ENCODE results near the gene TRIM41.

Gene TRIM41

GRCh38 chr5:181220178-181220515, 2.9 kb upstream of the TRIM41 start:
- no peaks in the 10 kb centered on the region for H3K9me3 ChIP-seq (ENCODE audit: control insufficient read depth, insufficient read depth, low read depth, low read length)
- H3K27ac ChIP-seq (ENCODE audit: extremely low read depth, low read depth, low read length): no peak overlapping the region
- CTCF ChIA-PET: no interaction called here
- POLR2A ChIA-PET: no interaction called here
- no peak overlapping the region for H3K4me3 ChIP-seq (ENCODE audit: low read depth, low read length)
- peaks cover 0 to 4% of the 10 kb centered on the region in 2 experiments; a peak in 1 of 3 replicates for H3K36me3 ChIP-seq (ENCODE audit: control insufficient read depth in 2 of 2, insufficient read depth in 1 of 2, low read length in 2 of 2)
- TF ChIP-seq ZNF558 (tag by site-specific recombination; IDR thresholded peaks at IDR 0.05): no peak
- no peak for TF ChIP-seq OSR2 (tag by site-specific recombination; IDR thresholded peaks at IDR 0.05)
- no peak for TF ChIP-seq ZBTB10 (tag by site-specific recombination; IDR thresholded peaks at IDR 0.05)
- TF ChIP-seq ZBTB17 (tag by site-specific recombination; IDR thresholded peaks at IDR 0.05): no peak
- TF ChIP-seq, protein P1, sequence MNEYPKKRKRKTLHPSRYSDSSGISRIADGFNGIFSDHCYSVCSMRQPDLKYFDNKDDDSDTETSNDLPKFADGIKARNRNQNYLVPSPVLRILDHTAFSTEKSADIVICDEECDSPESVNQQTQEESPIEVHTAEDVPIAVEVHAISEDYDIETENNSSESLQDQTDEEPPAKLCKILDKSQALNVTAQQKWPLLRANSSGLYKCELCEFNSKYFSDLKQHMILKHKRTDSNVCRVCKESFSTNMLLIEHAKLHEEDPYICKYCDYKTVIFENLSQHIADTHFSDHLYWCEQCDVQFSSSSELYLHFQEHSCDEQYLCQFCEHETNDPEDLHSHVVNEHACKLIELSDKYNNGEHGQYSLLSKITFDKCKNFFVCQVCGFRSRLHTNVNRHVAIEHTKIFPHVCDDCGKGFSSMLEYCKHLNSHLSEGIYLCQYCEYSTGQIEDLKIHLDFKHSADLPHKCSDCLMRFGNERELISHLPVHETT (tag by site-specific recombination; IDR thresholded peaks at IDR 0.05): no peak
- TF ChIP-seq ZNF776 (tag by site-specific recombination; IDR thresholded peaks at IDR 0.05; ENCODE audit: borderline replicate concordance): no peak
- TF ChIP-seq, protein P2, sequence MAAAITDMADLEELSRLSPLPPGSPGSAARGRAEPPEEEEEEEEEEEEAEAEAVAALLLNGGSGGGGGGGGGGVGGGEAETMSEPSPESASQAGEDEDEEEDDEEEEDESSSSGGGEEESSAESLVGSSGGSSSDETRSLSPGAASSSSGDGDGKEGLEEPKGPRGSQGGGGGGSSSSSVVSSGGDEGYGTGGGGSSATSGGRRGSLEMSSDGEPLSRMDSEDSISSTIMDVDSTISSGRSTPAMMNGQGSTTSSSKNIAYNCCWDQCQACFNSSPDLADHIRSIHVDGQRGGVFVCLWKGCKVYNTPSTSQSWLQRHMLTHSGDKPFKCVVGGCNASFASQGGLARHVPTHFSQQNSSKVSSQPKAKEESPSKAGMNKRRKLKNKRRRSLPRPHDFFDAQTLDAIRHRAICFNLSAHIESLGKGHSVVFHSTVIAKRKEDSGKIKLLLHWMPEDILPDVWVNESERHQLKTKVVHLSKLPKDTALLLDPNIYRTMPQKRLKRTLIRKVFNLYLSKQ (tag by site-specific recombination; IDR thresholded peaks at IDR 0.05; ENCODE audit: borderline replicate concordance): no peak
- no peak for TF ChIP-seq ZFHX2 (tag by site-specific recombination; conservative IDR thresholded peaks at IDR 0.05)
- no peak for TF ChIP-seq PBX3 (CRISPR knock-in tag; IDR thresholded peaks at IDR 0.05)
- TF ChIP-seq ZNF391 (tag by site-specific recombination; IDR thresholded peaks at IDR 0.05; ENCODE audit: borderline replicate concordance, low read depth): no peak
- TF ChIP-seq TSHZ1 (tag by site-specific recombination; IDR thresholded peaks at IDR 0.05; ENCODE audit: borderline replicate concordance): no peak
- no peaks in the 10 kb centered on the region for H3K4me1 ChIP-seq (ENCODE audit: control insufficient read depth, insufficient read depth, low read length)

DNA sequence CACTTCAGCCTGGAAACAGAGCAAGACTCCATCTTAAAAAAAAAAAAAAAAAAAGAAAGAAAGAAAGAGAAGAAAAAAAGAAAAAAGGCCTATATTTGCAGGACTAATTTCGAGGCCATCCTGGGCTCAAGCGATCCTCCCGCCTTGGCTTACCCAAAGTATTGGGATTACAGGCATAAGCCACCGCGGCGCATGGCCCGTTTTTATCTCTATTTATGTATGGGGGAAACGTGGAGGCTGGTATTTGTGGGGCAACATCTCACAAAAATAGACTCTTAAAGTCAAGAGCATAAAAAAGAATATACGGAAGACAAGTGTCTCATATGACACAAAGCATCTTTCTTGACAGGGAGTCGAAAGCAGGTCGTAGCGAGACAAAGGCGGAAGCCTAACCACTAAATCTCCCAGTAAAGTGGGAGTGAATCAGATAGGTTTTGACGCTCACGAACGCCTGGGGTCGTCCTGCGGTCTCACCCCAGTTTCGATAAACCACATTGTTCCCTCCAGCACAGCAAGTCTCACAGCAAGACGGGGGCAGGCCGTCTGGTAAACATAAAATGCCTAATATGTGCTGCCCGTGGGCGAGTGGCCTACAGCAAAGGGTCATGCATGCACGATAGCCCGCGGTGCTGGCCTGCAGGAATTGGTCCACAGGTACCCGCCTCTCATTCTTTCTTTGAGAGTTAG, 1.8 kb upstream of the TRIM41 start:
- no peaks in the 10 kb centered on the region for H3K4me1 ChIP-seq (ENCODE audit: control insufficient read depth, insufficient read depth, low read length)
- ChIA-PET CTCF (interaction anchor here (1.0 kb wide), 1 partner anchor 48 kb away, joined by 3 read pairs; no protein-coding TSS in a partner anchor), POLR2A (interaction anchor here (1.1 to 2.6 kb wide), 3 partner anchors 14 to 32 kb away, joined by 7 to 29 read pairs (median 25); no protein-coding TSS in a partner anchor)
- H3K36me3 ChIP-seq (ENCODE audit: control insufficient read depth in 2 of 2, insufficient read depth in 1 of 2, low read length in 2 of 2): peaks cover 0 to 12% of the 10 kb centered on the region in 2 experiments; a peak in 1 of 3 replicates
- peak overlapping the region; percentile 85 for H3K27ac ChIP-seq (ENCODE audit: extremely low read depth, low read depth, low read length)
- H3K9me3 ChIP-seq (ENCODE audit: control insufficient read depth, insufficient read depth, low read depth, low read length): no peaks in the 10 kb centered on the region
- H3K4me3 ChIP-seq (ENCODE audit: low read depth, low read length): peak overlapping the region; percentile 15
- peak; percentile 44; the same call in 1 of the 2 replicates for TF ChIP-seq ZIC2 (tag by site-specific recombination; IDR thresholded peaks at IDR 0.05)
- TF ChIP-seq ZFP3 (tag by site-specific recombination; IDR thresholded peaks at IDR 0.05; ENCODE audit: low read depth): peak; percentile 7; the same call in 1 of the 2 replicates
- TF ChIP-seq GLI2 (tag by site-specific recombination; IDR thresholded peaks at IDR 0.05; ENCODE audit: borderline replicate concordance, low read depth): no peak
- no peak for TF ChIP-seq ZNF560 (tag by site-specific recombination; IDR thresholded peaks at IDR 0.05; ENCODE audit: borderline replicate concordance)
- TF ChIP-seq ZNF521 (tag by site-specific recombination; IDR thresholded peaks at IDR 0.05): no peak
- TF ChIP-seq ZNF394 (tag by site-specific recombination; IDR thresholded peaks at IDR 0.05; ENCODE audit: borderline replicate concordance): 0 out of 2 replicates have a peak, but pooled peaks have one; percentile 3
- no peak for TF ChIP-seq KLF10 (tag by site-specific recombination; IDR thresholded peaks at IDR 0.05)
- peak; percentile 37; the same call in 1 of the 2 replicates for TF ChIP-seq SCRT2 (tag by site-specific recombination; IDR thresholded peaks at IDR 0.05)
- peak; percentile 72; the same call in 1 of the 2 replicates for TF ChIP-seq EGR2 (tag by site-specific recombination; IDR thresholded peaks at IDR 0.05; ENCODE audit: low read depth)
- no peak for TF ChIP-seq ZNF558 (tag by site-specific recombination; IDR thresholded peaks at IDR 0.05)
- peak; percentile 34; the same call in 1 of the 2 replicates for TF ChIP-seq ZNF223 (tag by site-specific recombination; IDR thresholded peaks at IDR 0.05)
- peak; percentile 79 for TF ChIP-seq ZFHX2 (tag by site-specific recombination; conservative IDR thresholded peaks at IDR 0.05)
- TF ChIP-seq YY2 (tag by site-specific recombination; IDR thresholded peaks at IDR 0.05): no peak
- TF ChIP-seq ZBTB1 (tag by site-specific recombination; IDR thresholded peaks at IDR 0.05): no peak
